ENCODE measurements around the gene ZNF497. TPM values are rescaled to one million over a fixed set of nuclear protein-coding genes. Genes with fewer than 3 reads are reported as not detected.
"Not testable (repeated sequence)": the region's sequence is repeated elsewhere in the genome, so short reads cannot be mapped to it uniquely, and the experiment has no call there.

ZNF497 gene
- total and polyA plus RNA-seq, 4 donors, result 0.97 to 3.8 (median 2.4) TPM

- Histone ChIP-seq H3K9ac (ENCODE audit: insufficient read depth in 1 of 2, low read length in 2 of 2) (no peak overlapping the region), H3K27me3 (ENCODE audit: control insufficient read depth in 3 of 3, insufficient read depth in 3 of 3, low read length in 2 of 3) (no peaks in the 10 kb centered on the region), H3K4me3 (no peak overlapping the region), H3K4me1 (ENCODE audit: control insufficient read depth in 5 of 5, insufficient read depth in 5 of 5, low read length in 5 of 5) (peaks cover 0 to 20% (median 8%) of the 10 kb centered on the region in 5 donors), H3K36me3 (ENCODE audit: control insufficient read depth in 4 of 4, insufficient read depth in 4 of 4, low read length in 4 of 4) (no peaks in the 10 kb centered on the region), H3K27ac (ENCODE audit: low read depth in 1 of 2, low read length in 1 of 2) (no peak overlapping the region), H3K9me3 (ENCODE audit: control insufficient read depth in 4 of 4, insufficient read depth in 3 of 4, low read length in 3 of 4) (no peaks in the 10 kb centered on the region)
- no peak for TF ChIP-seq CTCF (IDR thresholded peaks at IDR 0.05; ENCODE audit: control extremely low read depth, extremely low read depth)
- ATAC-seq (ENCODE audit: insufficient read depth, low FRiP score), result no peak
- 94% methylated on average over 6 of the region's 6 CpGs for WGBS, 2 donors
- no peak for DNase-seq
Observed at GRCh38 chr19:58379246-58379645, 16.7 kb upstream of the ZNF497 start.

GRCh38 chr19:58376724-58377123 lies 14.2 kb upstream of the ZNF497 start:
- not testable (repeated sequence) for H3K4me3 ChIP-seq; H3K27ac ChIP-seq (ENCODE audit: low read depth in 1 of 2, low read length in 1 of 2); DNase-seq; H3K36me3 ChIP-seq (ENCODE audit: control insufficient read depth in 4 of 4, insufficient read depth in 4 of 4, low read length in 4 of 4); H3K9me3 ChIP-seq (ENCODE audit: control insufficient read depth in 4 of 4, insufficient read depth in 3 of 4, low read length in 3 of 4); ATAC-seq (ENCODE audit: insufficient read depth, low FRiP score); H3K27me3 ChIP-seq (ENCODE audit: control insufficient read depth in 3 of 3, insufficient read depth in 3 of 3, low read length in 2 of 3); H3K9ac ChIP-seq (ENCODE audit: insufficient read depth in 1 of 2, low read length in 2 of 2)
- H3K4me1 ChIP-seq (ENCODE audit: control insufficient read depth in 5 of 5, insufficient read depth in 5 of 5, low read length in 5 of 5), result peaks cover 0 to 17% (median 8%) of the 10 kb centered on the region in 5 donors
- WGBS, 2 donors, result 86 to 88% methylated on average over 7 of the region's 7 CpGs

GRCh38 chr19:58374200-58374599 lies 11.6 kb upstream of the ZNF497 start:
- Histone ChIP-seq H3K9ac (ENCODE audit: insufficient read depth in 1 of 2, low read length in 2 of 2) (no peak overlapping the region), H3K4me3 (no peak overlapping the region), H3K9me3 (ENCODE audit: control insufficient read depth in 4 of 4, insufficient read depth in 3 of 4, low read length in 3 of 4) (peaks cover 0 to 2% (median 0%) of the 10 kb centered on the region in 4 donors), H3K4me1 (ENCODE audit: control insufficient read depth in 5 of 5, insufficient read depth in 5 of 5, low read length in 5 of 5) (peaks cover 0 to 7% (median 0%) of the 10 kb centered on the region in 5 donors), H3K27me3 (ENCODE audit: control insufficient read depth in 3 of 3, insufficient read depth in 3 of 3, low read length in 2 of 3) (no peaks in the 10 kb centered on the region), H3K27ac (ENCODE audit: low read depth in 1 of 2, low read length in 1 of 2) (no peak overlapping the region), H3K36me3 (ENCODE audit: control insufficient read depth in 4 of 4, insufficient read depth in 4 of 4, low read length in 4 of 4) (peaks cover 0 to 3% (median 0%) of the 10 kb centered on the region in 4 donors)
- WGBS, 2 donors, result 73 to 81% methylated on average over 4 of the region's 4 CpGs
- DNase-seq, result no peak
- no peak for ATAC-seq (ENCODE audit: insufficient read depth, low FRiP score)
- no peak for TF ChIP-seq CTCF (IDR thresholded peaks at IDR 0.05; ENCODE audit: control extremely low read depth, extremely low read depth)

GRCh38 chr19:58372311-58373133 lies 10.0 kb upstream of the ZNF497 start:
- ATAC-seq (ENCODE audit: insufficient read depth, low FRiP score), result peak; percentile 65
- Histone ChIP-seq H3K4me1 (ENCODE audit: control insufficient read depth in 5 of 5, insufficient read depth in 5 of 5, low read length in 5 of 5) (peaks cover 0 to 7% (median 0%) of the 10 kb centered on the region in 5 donors), H3K27ac (ENCODE audit: low read depth in 1 of 2, low read length in 1 of 2) (peak overlapping the region in 1 of 2 donors; percentile 2), H3K27me3 (ENCODE audit: control insufficient read depth in 3 of 3, insufficient read depth in 3 of 3, low read length in 2 of 3) (no peaks in the 10 kb centered on the region), H3K36me3 (ENCODE audit: control insufficient read depth in 4 of 4, insufficient read depth in 4 of 4, low read length in 4 of 4) (peaks cover 0 to 5% (median 0%) of the 10 kb centered on the region in 4 donors), H3K9ac (ENCODE audit: insufficient read depth in 1 of 2, low read length in 2 of 2) (no peak overlapping the region), H3K9me3 (ENCODE audit: control insufficient read depth in 4 of 4, insufficient read depth in 3 of 4, low read length in 3 of 4) (peaks cover 0 to 2% (median 0%) of the 10 kb centered on the region in 4 donors), H3K4me3 (no peak overlapping the region)
- 59 to 78% methylated on average over 15 of the region's 15 CpGs for WGBS, 2 donors
- no peak for DNase-seq
- TF ChIP-seq CTCF (IDR thresholded peaks at IDR 0.05; ENCODE audit: control extremely low read depth, extremely low read depth), result no peak
